AG10803 (cell line): ENCODE measurements around the gene GCC2.
"Not testable (repeated sequence)": the region's sequence is repeated elsewhere in the genome, so short reads cannot be mapped to it uniquely, and the experiment has no call there.

ENCODE experiments used
- DNase-seq: peaks from one replicate; pipeline ENCODE4 v3.0.0; 2010; ENCODE audit warnings: low read depth
- H3K4me3 ChIP-seq: 2 replicates; pipeline ENCODE4 v1.5.1; 2011; ENCODE audit warnings: mild to moderate bottlenecking, low read length, control low read depth
- CTCF ChIP-seq: conservative IDR thresholded peaks from 2 replicates; pipeline ENCODE4 v1.5.1; 2011; ENCODE audit warnings: mild to moderate bottlenecking, low read length, control low read depth, inconsistent platforms

GCC2 gene

GRCh38 chr2:108485253-108485652, 36.2 kb downstream of the GCC2 start:
- no peak for DNase-seq
- no peak for TF ChIP-seq CTCF
- H3K4me3 ChIP-seq: no peak overlapping the region

GRCh38 chr2:108490506-108491122, 41.6 kb downstream of the GCC2 start:
- DNase-seq: no peak
- H3K4me3 ChIP-seq: no peak overlapping the region
- no peak for TF ChIP-seq CTCF

GRCh38 chr2:108491848-108492247, 42.8 kb downstream of the GCC2 start:
- no peak for TF ChIP-seq CTCF
- no peak overlapping the region for H3K4me3 ChIP-seq
- no peak for DNase-seq

GRCh38 chr2:108492364-108492763, 43.4 kb downstream of the GCC2 start:
- DNase-seq: peak; percentile 84
- no peak overlapping the region for H3K4me3 ChIP-seq
- no peak for TF ChIP-seq CTCF

- not testable (repeated sequence) for DNase-seq, H3K4me3 ChIP-seq
These were observed 47.2 kb downstream of the GCC2 start for GRCh38 chr2:108496167-108496566.

- peak; percentile 44 for DNase-seq
- not testable (repeated sequence) for H3K4me3 ChIP-seq
These were observed 58.6 kb downstream of the GCC2 start for GRCh38 chr2:108507620-108508019.

- DNase-seq: peak; percentile 28
- H3K4me3 ChIP-seq: not testable (repeated sequence)
These were observed 63.4 kb downstream of the GCC2 start for GRCh38 chr2:108512431-108512830.

GRCh38 chr2:108514478-108514877, 65.5 kb downstream of the GCC2 start:
- not testable (repeated sequence) for H3K4me3 ChIP-seq, DNase-seq

- not testable (repeated sequence) for H3K4me3 ChIP-seq, DNase-seq
These were observed 75.7 kb downstream of the GCC2 start for GRCh38 chr2:108524688-108525087.

GRCh38 chr2:108525258-108525657, 76.3 kb downstream of the GCC2 start:
- not testable (repeated sequence) for DNase-seq, H3K4me3 ChIP-seq

- TF ChIP-seq CTCF: no peak
- H3K4me3 ChIP-seq: no peak overlapping the region
- no peak for DNase-seq
These were observed 82.7 kb downstream of the GCC2 start for GRCh38 chr2:108531674-108532055.
